Activated T-helper 1 cell treated with Interleukin-2 at 50 U/mL for 16 hours (primary cell): ENCODE data around the gene STK32B.
"Not testable (repeated sequence)": the region's sequence is repeated elsewhere in the genome, so short reads cannot be mapped to it uniquely, and the experiment has no call there.

ENCODE experiments used
- DNase-seq: peaks from one replicate; pipeline ENCODE4 v3.0.0-alpha.2; 2020; ENCODE audit warnings: low read depth

STK32B gene

GRCh38 chr4:5395781-5396180, 344.5 kb downstream of the STK32B start:
- no peak for DNase-seq

GRCh38 chr4:5398056-5398455, 346.8 kb downstream of the STK32B start:
- no peak for DNase-seq

DNA sequence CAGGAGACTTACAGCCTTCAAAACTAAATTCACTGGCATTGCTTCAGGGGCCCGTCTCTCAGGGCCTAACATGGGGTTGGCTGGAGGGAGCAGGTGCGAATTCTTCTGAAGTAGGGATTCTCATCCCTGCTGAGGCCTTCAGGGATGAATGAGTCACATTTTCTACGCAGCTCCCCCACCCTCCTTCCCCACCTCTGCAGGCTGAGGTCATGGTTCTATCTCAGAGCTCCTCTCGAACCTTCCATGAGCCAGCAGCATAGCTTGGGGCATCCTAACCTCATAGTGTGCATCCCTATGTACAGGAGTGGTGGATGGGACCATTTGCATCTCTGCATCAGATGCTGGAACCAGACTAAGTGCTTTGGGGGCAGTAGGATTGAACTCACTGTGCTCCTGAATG, 347.8 kb downstream of the STK32B start:
- no peak for DNase-seq

DNA sequence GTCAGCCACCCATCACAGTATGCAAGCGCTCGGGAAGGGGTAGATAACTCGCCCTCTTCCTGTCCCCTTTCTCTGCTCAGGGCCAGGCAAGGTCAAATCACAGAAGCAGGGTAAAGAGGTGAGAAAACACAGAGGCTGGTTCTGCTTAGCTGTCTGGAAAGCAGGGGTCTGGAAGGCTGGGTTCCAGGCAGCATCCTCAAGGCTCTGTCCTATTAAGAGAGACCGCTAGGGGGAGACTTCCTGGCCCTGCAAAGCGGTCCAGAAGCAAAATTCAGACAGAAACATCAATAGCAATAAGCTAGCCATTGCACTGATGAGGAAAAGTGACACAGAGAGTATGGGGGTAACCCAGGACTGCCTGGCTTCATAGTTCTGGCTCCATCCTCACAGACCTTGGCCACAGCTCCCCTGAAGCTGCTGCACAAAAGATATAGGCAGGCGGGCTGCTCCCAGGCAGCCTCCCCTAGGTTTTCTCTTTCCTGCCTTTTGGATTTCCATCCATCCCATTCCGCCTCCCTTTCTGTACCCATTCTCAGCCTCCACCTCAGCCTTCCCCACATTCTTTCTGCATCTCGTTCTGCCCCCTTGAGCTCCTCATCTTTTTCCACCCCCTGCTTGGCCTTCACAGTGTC, 348.6 kb downstream of the STK32B start:
- DNase-seq, result no peak

DNA sequence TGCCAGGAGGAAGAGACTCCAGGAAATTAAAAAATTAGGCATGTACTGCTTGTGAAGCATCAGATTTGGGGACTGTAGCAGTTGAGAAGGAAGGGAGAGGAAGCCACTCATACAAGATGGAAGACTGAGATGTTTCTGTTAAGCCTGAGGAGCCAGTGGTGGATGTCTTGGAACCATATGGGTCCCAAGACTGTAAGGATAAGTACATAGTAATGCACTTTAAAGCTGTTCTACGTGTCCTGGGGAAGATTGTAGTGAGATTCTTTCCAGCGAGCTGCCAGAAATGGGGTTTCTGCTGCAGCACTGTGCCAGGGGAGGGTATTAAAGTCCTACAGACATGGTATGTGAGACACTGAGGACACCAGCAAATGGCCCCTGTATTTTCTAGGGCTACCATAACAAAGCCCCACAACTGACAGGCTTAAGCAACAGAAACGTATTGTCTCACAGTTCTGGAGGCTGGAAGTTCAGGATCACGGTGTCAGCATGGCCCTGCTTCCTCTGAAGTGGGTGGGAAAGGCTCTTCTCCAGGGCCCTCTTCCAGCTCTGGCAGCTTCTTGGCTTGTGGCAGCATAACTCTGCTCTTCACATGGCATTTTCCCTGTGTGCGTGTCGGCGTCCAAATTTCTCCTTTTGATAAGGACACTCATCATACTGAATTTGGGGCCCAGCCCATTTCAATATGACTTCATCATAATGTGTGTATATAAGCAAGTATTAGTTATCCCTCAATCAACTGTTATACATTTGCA, 352.6 kb downstream of the STK32B start:
- DNase-seq, result no peak

DNA sequence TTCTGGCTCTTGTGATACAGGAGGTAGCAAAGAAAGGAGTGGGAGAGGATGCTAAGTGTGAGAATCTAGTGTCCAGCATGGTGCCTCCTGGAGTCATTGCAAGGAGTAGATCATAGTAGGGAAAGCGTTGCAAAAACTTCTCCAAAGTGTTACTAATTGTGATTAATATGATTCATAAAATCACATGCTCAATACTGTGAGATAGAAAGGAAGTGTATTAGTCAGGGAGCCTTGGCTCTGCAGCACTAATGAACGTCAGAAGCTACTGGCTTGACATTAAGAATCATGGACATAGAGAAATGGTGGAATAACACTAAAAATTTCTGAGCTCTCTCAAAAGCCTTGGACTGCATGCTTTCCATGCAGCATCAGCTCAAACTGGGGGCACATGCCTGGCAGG, 358.0 kb downstream of the STK32B start:
- no peak for DNase-seq

- DNase-seq, result no peak
These were observed 358.8 kb downstream of the STK32B start for GRCh38 chr4:5409972-5410618.

- DNase-seq, result no peak
These were observed 361.0 kb downstream of the STK32B start for GRCh38 chr4:5412296-5412695.

- DNase-seq, result no peak
These were observed 361.5 kb downstream of the STK32B start for GRCh38 chr4:5412751-5413150.

- DNase-seq, result no peak
These were observed 365.4 kb downstream of the STK32B start for GRCh38 chr4:5416637-5417036.

DNA sequence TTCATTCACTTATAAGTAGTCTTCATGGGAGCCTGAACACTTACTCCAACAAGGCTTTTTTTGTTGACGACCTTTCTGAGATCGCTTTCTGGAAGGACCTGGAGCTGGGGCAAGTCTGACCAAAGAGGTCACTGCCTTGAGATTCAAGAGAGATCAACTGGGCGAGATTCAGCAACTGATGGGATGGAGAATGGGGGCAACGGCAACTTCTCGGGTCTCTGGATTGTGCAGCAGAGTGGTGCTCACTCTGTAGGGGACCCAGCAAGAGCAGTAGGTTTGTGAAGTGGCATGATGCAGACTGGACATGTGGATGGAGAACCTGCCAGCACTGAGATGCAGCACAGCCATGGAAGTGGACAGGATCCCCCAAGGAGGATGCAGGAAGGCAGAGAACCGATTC, 369.0 kb downstream of the STK32B start:
- no peak for DNase-seq

- DNase-seq, result no peak
These were observed 370.1 kb downstream of the STK32B start for GRCh38 chr4:5421416-5421815.

DNA sequence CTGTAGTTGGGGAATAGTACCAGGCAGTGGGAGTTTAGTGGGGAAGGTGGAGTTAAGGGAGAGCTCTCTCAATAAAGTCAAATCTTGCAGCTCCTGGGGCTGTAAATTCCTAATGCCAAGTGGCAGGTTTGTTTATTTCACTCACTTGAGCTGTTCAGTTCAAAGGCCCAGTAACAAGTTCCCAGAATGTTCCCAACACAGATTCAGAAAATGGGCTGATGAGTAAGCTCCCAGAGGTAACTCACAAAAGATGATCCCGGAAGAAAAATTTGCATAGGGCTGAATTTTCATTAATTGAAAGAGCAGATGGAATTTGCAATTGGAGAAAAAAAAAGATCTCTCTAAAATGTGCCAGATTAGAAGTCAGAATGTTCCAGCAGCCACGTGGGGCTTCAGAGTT, 370.9 kb downstream of the STK32B start:
- no peak for DNase-seq

- no peak for DNase-seq
These were observed 372.4 kb downstream of the STK32B start for GRCh38 chr4:5423670-5424069.

GRCh38 chr4:5424211-5424610, 372.9 kb downstream of the STK32B start:
- DNase-seq, result no peak

DNA sequence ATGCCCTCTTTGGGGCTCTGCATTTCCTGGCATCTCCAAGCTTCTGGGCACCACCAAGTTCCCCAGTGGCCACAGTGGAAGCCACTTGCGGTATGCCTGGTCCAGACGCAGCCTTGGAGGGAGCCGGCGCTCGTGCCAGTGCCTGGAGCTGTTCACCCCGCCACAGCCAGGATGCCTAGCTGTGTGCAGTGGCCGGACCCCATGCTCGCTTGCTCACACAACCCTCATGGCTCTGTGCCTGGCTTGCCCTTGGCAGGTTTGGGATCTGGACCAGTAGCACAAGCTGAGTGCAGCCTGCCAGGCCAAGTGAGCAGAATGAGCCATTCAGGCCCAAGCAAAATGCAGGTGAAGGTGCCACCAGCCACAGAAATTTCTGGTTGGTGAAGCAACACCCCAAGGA, 373.6 kb downstream of the STK32B start:
- DNase-seq, result no peak

- DNase-seq, result no peak
These were observed 378.5 kb downstream of the STK32B start for GRCh38 chr4:5429747-5430146.

DNA sequence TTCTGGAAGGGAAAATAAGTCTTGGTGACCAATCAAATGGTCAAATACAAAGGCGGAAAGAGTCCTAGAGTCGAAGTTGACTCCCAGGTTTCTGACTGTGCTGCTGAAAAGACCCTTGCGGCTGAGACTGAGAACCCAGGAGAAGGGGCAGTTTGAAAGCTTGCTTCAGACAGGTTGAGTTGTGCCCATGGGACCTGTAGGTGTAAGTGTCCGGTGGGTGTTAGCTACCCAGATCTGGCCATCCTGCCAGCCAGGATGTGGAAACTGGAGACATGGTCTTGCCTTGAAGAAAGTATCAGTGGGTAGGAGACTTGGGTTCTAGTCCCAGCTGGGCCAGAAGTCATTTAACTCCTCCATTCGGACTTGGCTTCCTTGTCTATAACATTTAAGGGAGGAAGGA, 381.9 kb downstream of the STK32B start:
- DNase-seq, result no peak

- DNase-seq, result no peak
These were observed 383.9 kb downstream of the STK32B start for GRCh38 chr4:5435201-5435600.

GRCh38 chr4:5435823-5436222, 384.5 kb downstream of the STK32B start:
- no peak for DNase-seq

DNA sequence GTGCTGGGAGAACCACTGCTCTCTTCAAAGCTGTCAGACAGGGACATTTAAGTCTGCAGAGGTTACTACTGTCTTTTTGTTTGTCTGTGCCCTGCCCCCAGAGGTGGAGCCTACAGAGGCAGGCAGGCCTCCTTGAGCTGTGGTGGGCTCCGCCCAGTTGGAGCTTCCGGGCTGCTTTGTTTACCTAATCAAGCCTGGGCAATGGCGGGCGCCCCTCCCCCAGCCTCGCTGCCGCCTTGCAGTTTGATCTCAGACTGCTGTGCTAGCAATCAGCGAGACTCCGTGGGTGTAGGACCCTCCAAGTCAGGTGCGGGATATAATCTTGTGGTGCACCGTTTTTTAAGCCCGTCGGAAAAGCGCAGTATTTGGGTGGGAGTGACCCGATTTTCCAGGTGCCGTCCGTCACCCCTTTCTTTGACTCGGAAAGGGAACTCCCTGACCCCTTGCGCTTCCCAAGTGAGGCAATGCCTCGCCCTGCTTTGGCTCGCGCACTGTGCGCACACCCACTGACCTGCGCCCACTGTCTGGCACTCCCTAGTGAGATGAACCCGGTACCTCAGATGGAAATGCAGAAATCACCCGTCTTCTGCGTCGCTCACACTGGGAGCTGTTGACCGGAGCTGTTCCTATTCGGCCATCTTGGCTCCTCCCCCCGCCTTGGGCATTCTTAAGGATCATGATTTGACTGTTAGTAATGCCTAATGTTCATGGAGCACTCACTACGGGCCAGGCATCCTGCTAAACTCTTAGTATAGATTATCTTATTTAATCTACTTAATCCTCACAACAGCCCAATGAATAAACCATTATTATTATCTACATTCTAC, 392.9 kb downstream of the STK32B start:
- DNase-seq, result not testable (repeated sequence)

DNA sequence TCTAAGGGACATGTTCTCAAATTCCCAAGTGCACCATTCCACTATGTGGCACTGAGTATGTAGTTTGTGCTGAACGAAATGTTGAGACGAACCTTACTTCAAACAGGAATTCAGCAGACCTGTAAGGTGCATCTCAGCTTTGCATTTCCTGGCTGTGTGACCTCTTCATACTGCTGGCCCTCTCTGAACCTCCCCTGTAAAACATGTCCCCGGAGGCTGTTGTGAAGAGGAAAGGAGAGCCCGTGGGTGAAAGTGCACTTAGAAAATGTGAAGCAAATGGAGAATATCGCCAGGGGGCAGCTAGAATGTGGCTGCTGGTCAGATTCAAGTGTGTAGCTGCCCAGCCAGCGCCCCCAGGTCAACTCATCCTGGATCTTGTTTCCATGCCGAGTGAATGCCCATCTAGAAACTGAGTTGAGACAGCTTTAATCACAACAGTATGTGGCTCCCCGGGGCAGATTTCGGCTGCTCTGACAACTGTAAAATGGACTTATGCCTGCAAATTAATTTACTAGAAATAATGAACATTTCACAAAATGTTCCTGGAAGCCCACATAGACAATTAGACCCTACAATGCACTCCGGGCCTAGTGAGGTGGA, 393.7 kb downstream of the STK32B start:
- DNase-seq, result no peak
